GM12878 (cell line): ENCODE results near the gene SINHCAF. TPM values are rescaled to one million over a fixed set of nuclear protein-coding genes. Genes with fewer than 3 reads are reported as not detected.
A peak's percentile ranks its signal among the peaks of the same experiment; 100 is the strongest.

Experiments
- ATAC-seq: fragments of 200-7000 bp; cut with Tn5 transposase; 3 replicates; pipeline ENCODE4 v1.9.1; 2020; ENCODE audit warnings: mild to moderate bottlenecking, moderate library complexity
- BruUV-seq: library from RNA; stranded (reverse); fragments of 400-500 nt; replicated peaks from 2 replicates; lab custom pipeline; 2021; lab: Mats Ljungman, UMichigan
- CTCF ChIA-PET: fragments of 300-600 bp; sonication (Branson Sonifier 250); formaldehyde crosslinking; extraction: SDS; loops from one replicate; lab custom pipeline; 2021; ENCODE audit warnings: inconsistent platforms; lab: Yijun Ruan, JAX
- POLR2A ChIA-PET: fragments of 350-600 bp; formaldehyde crosslinking; extraction: SDS; loops from one replicate; lab custom pipeline; 2021; ENCODE audit warnings: inconsistent platforms; lab: Charles Lee
- RAD21 ChIA-PET: fragments of 300-600 bp; sonication (Branson Sonifier 250); formaldehyde crosslinking; loops from one replicate; lab custom pipeline; 2023; ENCODE audit warnings: antibody characterized with exemption; ENCODE audit not compliant: unreplicated experiment; lab: Charles Lee
- SMC1A ChIA-PET: fragments of 300-600 bp; sonication (Branson Sonifier 250); formaldehyde crosslinking; loops from one replicate; lab custom pipeline; 2023; ENCODE audit not compliant: unreplicated experiment, uncharacterized antibody; lab: Charles Lee
- DNase-seq: peaks from one replicate; pipeline ENCODE4 v3.0.0-alpha.2; 2011; ENCODE audit warnings: low read depth, low spot score
- FAIRE-seq: peaks from 3 replicates; lab custom pipeline; 2011; peaks lifted over from hg19 to GRCh38; lab: Jason Lieb, UNC
- H2AFZ ChIP-seq: 2 replicates; pipeline ENCODE4 v1.6.0; 2011; ENCODE audit warnings: low read depth, low read length, control low read depth; ENCODE audit not compliant: control insufficient read depth
- H3K27ac ChIP-seq: 2 replicates; pipeline ENCODE4 v1.5.1; 2011; ENCODE audit warnings: control low read depth; ENCODE audit not compliant: control insufficient read depth, insufficient read depth
- H3K27me3 ChIP-seq, 2 experiments: replicated peaks in 1 of 2; 2 replicates each; pipeline versions ENCODE4 v1.6.0 to v1.6.1; 2011; ENCODE audit warnings: low read length in 1 of 2; ENCODE audit not compliant: control insufficient read depth in 2 of 2, insufficient read depth in 2 of 2
- H3K36me3 ChIP-seq, 2 experiments: 2 replicates each; pipeline ENCODE4 v1.5.1; 2011; ENCODE audit warnings: low read length in 1 of 2; ENCODE audit not compliant: control insufficient read depth in 2 of 2, insufficient read depth in 2 of 2
- H3K4me1 ChIP-seq: 2 replicates; pipeline ENCODE4 v1.6.1; 2011; ENCODE audit warnings: mild to moderate bottlenecking, low read length, moderate library complexity, mixed read lengths; ENCODE audit not compliant: control insufficient read depth, insufficient read depth
- H3K4me2 ChIP-seq: 2 replicates; pipeline ENCODE4 v1.6.0; 2011; ENCODE audit warnings: control low read depth; ENCODE audit not compliant: control insufficient read depth, insufficient read depth
- H3K4me3 ChIP-seq: fragments of 200-600 bp; sonication (generic); 2 replicates; pipeline ENCODE4 v1.5.1; 2016
- H3K79me2 ChIP-seq: 2 replicates; pipeline ENCODE4 v1.6.0; 2011; ENCODE audit warnings: low read length; ENCODE audit not compliant: control insufficient read depth, insufficient read depth
- H3K9ac ChIP-seq: 2 replicates; pipeline ENCODE4 v1.8.0; 2011; ENCODE audit warnings: low read length, control low read depth, mixed read lengths; ENCODE audit not compliant: control insufficient read depth, insufficient read depth
- H3K9me3 ChIP-seq: replicated peaks from 3 replicates; pipeline ENCODE4 v1.5.1; 2011; ENCODE audit warnings: mild to moderate bottlenecking, low read length; ENCODE audit not compliant: control insufficient read depth, insufficient read depth
- H4K20me1 ChIP-seq: 2 replicates; pipeline ENCODE4 v1.6.0; 2011; ENCODE audit not compliant: control insufficient read depth, insufficient read depth
- BCL11A ChIP-seq: IDR thresholded peaks from 2 replicates; pipeline ENCODE4 v1.6.1; 2011; ENCODE audit warnings: low read depth, low read length
- IKZF1 ChIP-seq: fragments of 450-650 bp; conservative IDR thresholded peaks from 2 replicates; pipeline ENCODE4 v1.6.1; 2017; ENCODE audit warnings: antibody characterized with exemption, mild to moderate bottlenecking
- KDM1A ChIP-seq: fragments of 200-600 bp; sonication (generic); IDR thresholded peaks from 2 replicates; pipeline ENCODE4 v1.6.1; 2016; ENCODE audit warnings: borderline replicate concordance
- KLF5 ChIP-seq: fragments of 450-650 bp; IDR thresholded peaks from 2 replicates; pipeline ENCODE4 v1.6.1; 2014; ENCODE audit warnings: mild to moderate bottlenecking; ENCODE audit not compliant: partially characterized antibody
- MYC ChIP-seq: IDR thresholded peaks from 2 replicates; pipeline ENCODE4 v1.6.1; 2011; ENCODE audit warnings: mild to moderate bottlenecking, low read length, moderate library complexity, inconsistent platforms; ENCODE audit not compliant: insufficient read depth, insufficient replicate concordance, insufficient read length, severe bottlenecking
- NBN ChIP-seq: fragments of 450-650 bp; IDR thresholded peaks from 2 replicates; pipeline ENCODE4 v1.6.1; 2016
- SP1 ChIP-seq: IDR thresholded peaks from one replicate; pipeline ENCODE4 v1.6.1; 2011; ENCODE audit warnings: low read depth, low read length
- SPI1 ChIP-seq: IDR thresholded peaks from 2 replicates; pipeline ENCODE4 v1.6.1; 2011; ENCODE audit warnings: low read depth, mild to moderate bottlenecking, low read length, moderate library complexity, borderline replicate concordance; ENCODE audit not compliant: insufficient read depth
- WGBS: methylation state at CpG from one replicate; pipeline ENCODE4 v1.1.6; 2016; ENCODE audit warnings: low lambda C conversion rate; ENCODE audit not compliant: insufficient replicate concordance, insufficient coverage; ENCODE audit errors: missing lambda C conversion rate; 5-methylcytosine and 5-hydroxymethylcytosine counted together
- in situ Hi-C: fragments of 300-500 bp; cut with MboI; formaldehyde crosslinking; loops from 9 replicates; pipeline ENCODE4 v1.14.3; 2018; ENCODE audit warnings: mixed read lengths
- intact Hi-C: fragments of 100-400 bp; cut with micrococcal nuclease; formaldehyde crosslinking; loops from one replicate; pipeline ENCODE4 v1.14.2; 2022; ENCODE audit not compliant: unreplicated experiment
- polyA plus RNA-seq, 11 experiments: library from polyadenylated mRNA; depleted of rRNA in 4 of 11; unstranded in 6 of 11; stranded (reverse) in 5 of 11; fragments of >200 nt; fragmentation: Nextera tagmentation in 4 of 11; fragmentation: Illumina TruSeq in 1 of 11; extraction: Ambion mirVana in 4 of 11; extraction: Trizol in 1 of 11; gene quantifications; 1 replicate in 1 of 11; 2 replicates in 10 of 11; pipeline versions ENCODE4 v1.2.1 to v1.2.3, GENCODE V29; 2011 to 2016; ENCODE audit warnings: inconsistent platforms in 2 of 11, missing spikeins in 2 of 11, low read depth in 1 of 11
- total RNA-seq, 4 experiments: library from RNA; depleted of rRNA in 3 of 4; stranded (reverse); fragments of >200 nt in 3 of 4; fragmentation: Illumina TruSeq in 1 of 4; extraction: Trizol in 1 of 4; gene quantifications; 2 replicates each; pipeline versions ENCODE4 v1.2.1 to v1.2.3, GENCODE V29; 2013 to 2021
- TF ChIP-seq, protein P1 (sequence below): fragments of 450-650 bp; formaldehyde crosslinking; IDR thresholded peaks from 2 replicates; pipeline ENCODE4 v1.4.0; 2020; ENCODE audit warnings: mild to moderate bottlenecking, moderate library complexity

Gene SINHCAF
- total and polyA plus RNA-seq, 10 of the 15 experiments (the other 5 are each of a cell fraction or from before 2014, with no cell fraction given): 60.4 to 156 (median 90.3) TPM

DNA sequence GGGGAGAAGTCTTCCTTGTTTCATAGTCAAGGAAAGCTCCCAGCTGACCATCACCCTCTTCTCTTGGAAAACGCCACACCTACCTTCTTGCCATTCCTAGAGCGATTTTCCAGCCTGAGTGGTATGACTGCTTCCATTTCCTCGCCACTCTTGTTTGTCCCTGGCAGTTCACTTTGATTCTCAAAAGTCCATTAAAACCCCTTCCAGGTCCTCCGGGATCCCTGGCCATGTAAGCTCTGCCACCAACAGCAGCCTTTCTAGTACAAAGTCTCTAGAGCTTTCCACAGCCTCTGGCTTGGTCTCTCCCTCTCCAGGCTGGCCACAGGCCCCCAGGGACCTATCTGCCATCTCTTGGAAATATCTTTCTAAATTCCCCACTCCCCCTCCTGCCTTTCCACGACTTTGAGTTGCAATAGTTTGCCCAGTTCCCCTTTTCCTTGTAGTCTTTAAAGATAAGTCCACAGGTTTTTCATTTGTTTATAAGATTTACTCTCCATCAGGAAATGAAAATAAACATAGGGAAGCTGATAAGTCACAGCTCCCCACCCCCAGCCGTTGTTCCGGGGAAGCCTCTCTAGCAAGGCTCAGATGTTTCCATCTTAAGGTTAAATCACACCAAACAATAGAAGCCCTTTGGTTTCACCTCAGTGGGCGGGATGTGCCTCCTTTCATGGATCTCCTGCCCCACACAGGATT is 42.9 kb upstream of the SINHCAF start:
- WGBS: 44% methylated on average over 8 of the region's 8 CpGs
- FAIRE-seq (no peak), ATAC-seq (no peak), DNase-seq (no peak)
- CTCF ChIA-PET: interaction anchor here (1.2 kb wide), 1 partner anchor 97 kb away, joined by 3 read pairs; no protein-coding TSS in a partner anchor
- H3K4me1 ChIP-seq: peaks cover 4% of the 10 kb centered on the region
- H3K27ac ChIP-seq: no peak overlapping the region
- in situ Hi-C loops: no loop called here
- H3K36me3 ChIP-seq: no peaks in the 10 kb centered on the region
- H2AFZ ChIP-seq: no peak overlapping the region
- intact Hi-C loops: no loop called here
- TF ChIP-seq IKZF1 (no peak), SPI1 (peak; percentile 9; the same call in 1 of the 2 replicates)
- RAD21 ChIA-PET: interaction anchor here (0.8 to 1.2 kb wide), 2 partner anchors 12 to 97 kb away, joined by 3 read pairs; no protein-coding TSS in a partner anchor
- no peak overlapping the region for H3K9ac ChIP-seq
- POLR2A ChIA-PET: interaction anchor here (0.7 kb wide), 1 partner anchor 40 kb away, joined by 5 read pairs; no protein-coding TSS in a partner anchor
- H3K79me2 ChIP-seq: no peaks in the 10 kb centered on the region
- no peak overlapping the region for H3K4me3 ChIP-seq
- H3K27me3 ChIP-seq: no peaks in the 10 kb centered on the region
- BruUV-seq: no TSS peak
- H4K20me1 ChIP-seq: no peaks in the 10 kb centered on the region
- H3K4me2 ChIP-seq: no peak overlapping the region
- SMC1A ChIA-PET: no interaction called here
- no peaks in the 10 kb centered on the region for H3K9me3 ChIP-seq

GRCh38 chr12:31366104-31366621 is 40.2 kb upstream of the SINHCAF start:
- in situ Hi-C loops: no loop called here
- TF ChIP-seq KDM1A (no peak), MYC (no peak), NBN (no peak), BCL11A (no peak), KLF5 (no peak), SP1 (no peak)
- TF ChIP-seq, protein P1, sequence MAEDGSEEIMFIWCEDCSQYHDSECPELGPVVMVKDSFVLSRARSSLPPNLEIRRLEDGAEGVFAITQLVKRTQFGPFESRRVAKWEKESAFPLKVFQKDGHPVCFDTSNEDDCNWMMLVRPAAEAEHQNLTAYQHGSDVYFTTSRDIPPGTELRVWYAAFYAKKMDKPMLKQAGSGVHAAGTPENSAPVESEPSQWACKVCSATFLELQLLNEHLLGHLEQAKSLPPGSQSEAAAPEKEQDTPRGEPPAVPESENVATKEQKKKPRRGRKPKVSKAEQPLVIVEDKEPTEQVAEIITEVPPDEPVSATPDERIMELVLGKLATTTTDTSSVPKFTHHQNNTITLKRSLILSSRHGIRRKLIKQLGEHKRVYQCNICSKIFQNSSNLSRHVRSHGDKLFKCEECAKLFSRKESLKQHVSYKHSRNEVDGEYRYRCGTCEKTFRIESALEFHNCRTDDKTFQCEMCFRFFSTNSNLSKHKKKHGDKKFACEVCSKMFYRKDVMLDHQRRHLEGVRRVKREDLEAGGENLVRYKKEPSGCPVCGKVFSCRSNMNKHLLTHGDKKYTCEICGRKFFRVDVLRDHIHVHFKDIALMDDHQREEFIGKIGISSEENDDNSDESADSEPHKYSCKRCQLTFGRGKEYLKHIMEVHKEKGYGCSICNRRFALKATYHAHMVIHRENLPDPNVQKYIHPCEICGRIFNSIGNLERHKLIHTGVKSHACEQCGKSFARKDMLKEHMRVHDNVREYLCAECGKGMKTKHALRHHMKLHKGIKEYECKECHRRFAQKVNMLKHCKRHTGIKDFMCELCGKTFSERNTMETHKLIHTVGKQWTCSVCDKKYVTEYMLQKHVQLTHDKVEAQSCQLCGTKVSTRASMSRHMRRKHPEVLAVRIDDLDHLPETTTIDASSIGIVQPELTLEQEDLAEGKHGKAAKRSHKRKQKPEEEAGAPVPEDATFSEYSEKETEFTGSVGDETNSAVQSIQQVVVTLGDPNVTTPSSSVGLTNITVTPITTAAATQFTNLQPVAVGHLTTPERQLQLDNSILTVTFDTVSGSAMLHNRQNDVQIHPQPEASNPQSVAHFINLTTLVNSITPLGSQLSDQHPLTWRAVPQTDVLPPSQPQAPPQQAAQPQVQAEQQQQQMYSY: no peak
- TF ChIP-seq, all 136 proteins: peak for 0
- no peak overlapping the region for H3K27ac ChIP-seq
- H3K4me2 ChIP-seq: no peak overlapping the region
- H3K4me1 ChIP-seq: peaks cover 22% of the 10 kb centered on the region
- CTCF ChIA-PET: interaction anchor here (1.7 kb wide), 1 partner anchor 94 kb away, joined by 4 read pairs; no protein-coding TSS in a partner anchor
- H3K27me3 ChIP-seq: no peaks in the 10 kb centered on the region
- no peaks in the 10 kb centered on the region for H4K20me1 ChIP-seq
- no peaks in the 10 kb centered on the region for H3K36me3 ChIP-seq
- no peak overlapping the region for H2AFZ ChIP-seq
- no TSS peak for BruUV-seq
- DNase-seq: no peak
- POLR2A ChIA-PET: no interaction called here
- H3K9ac ChIP-seq: no peak overlapping the region
- SMC1A ChIA-PET: no interaction called here
- no peaks in the 10 kb centered on the region for H3K79me2 ChIP-seq
- 83% methylated on average over 9 of the region's 11 CpGs for WGBS
- FAIRE-seq: no peak
- H3K9me3 ChIP-seq: no peaks in the 10 kb centered on the region; the same call in 2 of the 3 replicates
- ATAC-seq: no peak
- H3K4me3 ChIP-seq: no peak overlapping the region
- RAD21 ChIA-PET: no interaction called here
- intact Hi-C loops: no loop called here
